Lung (tissue), 12 donors: ENCODE results near the gene PRR4. TPM values are rescaled to one million over a fixed set of nuclear protein-coding genes. Genes with fewer than 3 reads are reported as not detected.

ENCODE experiments used
- ATAC-seq: fragments of 200-7000 bp; cut with Tn5 transposase; one replicate; pipeline ENCODE4 v1.9.1; 2020; ENCODE audit warnings: moderate number of reproducible peaks; ENCODE audit not compliant: insufficient read depth, low FRiP score
- DNase-seq, 3 donors: peaks; one replicate each; pipeline ENCODE4 v3.0.0-alpha.2; 2013 to 2017
- H3K27ac ChIP-seq, 2 donors: one replicate each; pipeline ENCODE4 v1.5.1; 2013; ENCODE audit warnings: mild to moderate bottlenecking in 2 of 2, moderate library complexity in 2 of 2, control low read depth in 1 of 2, inconsistent platforms in 1 of 2, low read depth in 1 of 2, low read length in 1 of 2
- H3K27me3 ChIP-seq, 3 donors: one replicate each; pipeline ENCODE4 v1.5.1; 2013; ENCODE audit warnings: low read length in 2 of 3; ENCODE audit not compliant: control insufficient read depth in 3 of 3, insufficient read depth in 3 of 3
- H3K36me3 ChIP-seq, 4 donors: one replicate each; pipeline ENCODE4 v1.5.1; 2013; ENCODE audit warnings: low read length in 4 of 4, mild to moderate bottlenecking in 1 of 4, moderate library complexity in 1 of 4; ENCODE audit not compliant: control insufficient read depth in 4 of 4, insufficient read depth in 4 of 4
- H3K4me1 ChIP-seq, 5 donors: one replicate each; pipeline ENCODE4 v1.5.1; 2013; ENCODE audit warnings: low read length in 5 of 5, mild to moderate bottlenecking in 2 of 5, moderate library complexity in 1 of 5; ENCODE audit not compliant: control insufficient read depth in 5 of 5, insufficient read depth in 5 of 5
- H3K4me3 ChIP-seq: one replicate; pipeline ENCODE4 v1.5.1; 2013; ENCODE audit warnings: mild to moderate bottlenecking, control low read depth, moderate library complexity
- H3K9ac ChIP-seq, 2 donors: one replicate each; pipeline ENCODE4 v1.5.1; 2013; ENCODE audit warnings: low read length in 2 of 2, control low read depth in 1 of 2; ENCODE audit not compliant: insufficient read depth in 1 of 2
- H3K9me3 ChIP-seq, 4 donors: one replicate each; pipeline ENCODE4 v1.5.1; 2013; ENCODE audit warnings: low read length in 3 of 4, mild to moderate bottlenecking in 1 of 4, moderate library complexity in 1 of 4; ENCODE audit not compliant: control insufficient read depth in 4 of 4, insufficient read depth in 3 of 4
- WGBS, 2 donors: extraction: QIAGEN DNeasy Blood & Tissue Kit; methylation state at CpG; one replicate each; pipeline ENCODE4 v1.1.7; 2013; 5-methylcytosine and 5-hydroxymethylcytosine counted together
- polyA plus RNA-seq, 2 donors: library from polyadenylated mRNA; stranded (reverse); fragments of 200-250 nt; gene quantifications; one replicate each; pipeline ENCODE4 v1.2.1, GENCODE V29; 2013
- total RNA-seq, 2 donors: library from RNA; depleted of rRNA in 1 of 2; stranded (reverse); fragments of >200 nt in 1 of 2; gene quantifications; one replicate each; pipeline ENCODE4 v1.2.1, GENCODE V29; 2014 to 2021
- TF ChIP-seq, protein P1 (sequence below): IDR thresholded peaks from 2 replicates; pipeline ENCODE4 v1.5.1; 2012; ENCODE audit warnings: mild to moderate bottlenecking; ENCODE audit errors: control extremely low read depth, extremely low read depth
- donor health status: control.
- donor health status: control.
- donor health status: Bipolar disorder and iron deficiency.
- donor health status: healthy.
- donor health status: DM: yes; HTN: yes; CAD: no.

PRR4 gene
- total and polyA plus RNA-seq, 4 donors, result 2.2 to 7.3 (median 3.5) TPM

DNA sequence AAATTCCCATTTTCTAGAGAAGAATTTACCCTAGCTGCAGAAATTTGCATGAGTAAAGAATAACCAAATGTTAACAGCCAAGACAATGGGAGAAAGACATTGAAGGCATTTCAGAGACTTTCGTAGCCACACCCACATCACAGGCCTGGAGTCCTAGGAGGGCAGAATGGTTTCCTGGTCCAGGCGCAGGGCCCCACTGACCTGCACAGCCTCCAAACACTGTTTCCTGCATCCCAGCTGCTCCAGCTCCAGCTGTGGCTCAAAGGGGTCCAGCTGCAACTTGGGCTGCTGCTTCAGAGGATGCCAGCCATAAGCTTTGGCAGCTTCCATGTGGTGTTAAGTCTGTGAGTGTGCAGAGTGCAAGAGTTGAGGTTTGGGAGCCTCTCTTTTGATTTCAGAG, 6.5 kb upstream of the PRR4 start:
- H3K4me1 ChIP-seq, result peaks cover 0 to 2% (median 0%) of the 10 kb centered on the region in 5 donors
- peaks cover 0 to 6% (median 0%) of the 10 kb centered on the region in 4 donors for H3K36me3 ChIP-seq
- no peaks in the 10 kb centered on the region for H3K27me3 ChIP-seq
- no peak for ATAC-seq
- peaks cover 0 to 16% (median 9%) of the 10 kb centered on the region in 4 donors for H3K9me3 ChIP-seq
- WGBS, 2 donors, result 98% methylated on average over 2 of the region's 2 CpGs
- H3K9ac ChIP-seq, result no peak overlapping the region
- no peak overlapping the region for H3K27ac ChIP-seq
- TF ChIP-seq, protein P1, sequence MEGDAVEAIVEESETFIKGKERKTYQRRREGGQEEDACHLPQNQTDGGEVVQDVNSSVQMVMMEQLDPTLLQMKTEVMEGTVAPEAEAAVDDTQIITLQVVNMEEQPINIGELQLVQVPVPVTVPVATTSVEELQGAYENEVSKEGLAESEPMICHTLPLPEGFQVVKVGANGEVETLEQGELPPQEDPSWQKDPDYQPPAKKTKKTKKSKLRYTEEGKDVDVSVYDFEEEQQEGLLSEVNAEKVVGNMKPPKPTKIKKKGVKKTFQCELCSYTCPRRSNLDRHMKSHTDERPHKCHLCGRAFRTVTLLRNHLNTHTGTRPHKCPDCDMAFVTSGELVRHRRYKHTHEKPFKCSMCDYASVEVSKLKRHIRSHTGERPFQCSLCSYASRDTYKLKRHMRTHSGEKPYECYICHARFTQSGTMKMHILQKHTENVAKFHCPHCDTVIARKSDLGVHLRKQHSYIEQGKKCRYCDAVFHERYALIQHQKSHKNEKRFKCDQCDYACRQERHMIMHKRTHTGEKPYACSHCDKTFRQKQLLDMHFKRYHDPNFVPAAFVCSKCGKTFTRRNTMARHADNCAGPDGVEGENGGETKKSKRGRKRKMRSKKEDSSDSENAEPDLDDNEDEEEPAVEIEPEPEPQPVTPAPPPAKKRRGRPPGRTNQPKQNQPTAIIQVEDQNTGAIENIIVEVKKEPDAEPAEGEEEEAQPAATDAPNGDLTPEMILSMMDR, result no peak
- no peak for DNase-seq
- H3K4me3 ChIP-seq, result no peak overlapping the region

DNA sequence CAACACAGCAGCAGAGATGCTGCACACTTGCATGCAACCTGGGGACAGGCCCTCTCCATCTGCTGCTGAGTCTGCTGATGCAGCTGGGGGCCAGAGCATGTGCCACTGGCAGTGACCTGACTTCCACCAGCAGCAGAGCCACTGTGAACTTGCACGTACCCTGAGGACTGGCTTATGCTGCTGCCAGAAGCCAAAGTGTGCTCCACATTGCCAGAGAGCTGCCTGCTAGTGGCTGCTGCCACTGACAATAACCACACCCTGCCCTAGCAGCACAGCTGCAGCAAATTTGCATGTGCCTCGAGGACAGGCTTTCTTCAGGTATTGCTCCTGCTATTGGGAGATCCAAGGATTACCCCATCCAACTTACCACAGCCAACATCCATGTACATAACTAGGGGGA, 4.5 kb upstream of the PRR4 start:
- 88 to 91% methylated on average over 2 of the region's 2 CpGs for WGBS, 2 donors
- H3K9ac ChIP-seq, result no peak overlapping the region
- peaks cover 0 to 6% (median 1%) of the 10 kb centered on the region in 4 donors for H3K36me3 ChIP-seq
- no peak overlapping the region for H3K27ac ChIP-seq
- peaks cover 0 to 2% (median 0%) of the 10 kb centered on the region in 5 donors for H3K4me1 ChIP-seq
- TF ChIP-seq, protein P1, result no peak
- DNase-seq (no peak), ATAC-seq (no peak)
- no peaks in the 10 kb centered on the region for H3K27me3 ChIP-seq
- no peak overlapping the region for H3K4me3 ChIP-seq
- peaks cover 0 to 13% (median 7%) of the 10 kb centered on the region in 4 donors for H3K9me3 ChIP-seq

DNA sequence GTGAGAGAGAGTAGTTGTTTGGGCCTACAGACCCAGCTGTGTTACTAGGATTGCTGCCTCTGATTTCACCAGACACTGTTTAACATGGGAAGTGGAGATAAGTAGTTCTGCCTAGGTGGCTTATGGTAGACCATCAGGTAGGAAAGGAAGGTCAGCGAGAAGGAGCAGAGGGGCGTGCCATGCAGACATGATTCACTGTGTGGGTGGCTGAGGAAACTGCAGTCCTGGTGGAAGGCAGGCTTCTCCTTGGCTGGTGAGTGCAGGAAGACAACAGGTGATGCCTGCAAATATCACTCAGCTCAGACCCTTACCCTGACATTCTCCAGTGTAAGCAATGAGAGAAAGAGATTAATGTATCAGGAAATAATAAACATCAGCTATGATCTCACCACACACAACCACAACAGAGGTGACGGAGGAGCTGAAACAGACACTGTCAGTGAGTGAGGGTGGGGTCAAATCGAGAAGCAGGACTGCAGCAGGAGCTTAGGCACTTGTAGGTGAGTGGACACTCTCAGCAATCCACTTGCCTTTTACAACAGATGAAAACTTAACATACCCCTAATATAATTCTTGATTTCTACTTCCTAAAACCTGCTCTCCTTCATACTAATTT, 2.1 kb upstream of the PRR4 start:
- 86 to 92% methylated on average over 4 of the region's 4 CpGs for WGBS, 2 donors
- H3K4me1 ChIP-seq, result peaks cover 0 to 2% (median 0%) of the 10 kb centered on the region in 5 donors
- no peak overlapping the region for H3K27ac ChIP-seq
- ATAC-seq (no peak), DNase-seq (no peak)
- H3K27me3 ChIP-seq, result no peaks in the 10 kb centered on the region
- TF ChIP-seq, protein P1, result no peak
- H3K9me3 ChIP-seq, result peaks cover 0 to 6% (median under 1%) of the 10 kb centered on the region in 4 donors
- no peak overlapping the region for H3K4me3 ChIP-seq
- H3K9ac ChIP-seq, result no peak overlapping the region
- H3K36me3 ChIP-seq, result peaks cover 0 to 9% (median 3%) of the 10 kb centered on the region in 4 donors
